DOHH2 (cell line): ENCODE results near the gene ABLIM1.

ENCODE experiments used
- H3F3A ChIP-seq: fragments of 200-600 bp; sonication (generic), shearing (Covaris generic); 2 replicates; pipeline ENCODE4 v1.6.0; 2016; ENCODE audit warnings: antibody characterized with exemption, mild to moderate bottlenecking; ENCODE audit not compliant: control insufficient read depth, insufficient read depth
- H3K27ac ChIP-seq: fragments of 200-600 bp; sonication (generic); 2 replicates; pipeline ENCODE4 v1.5.1; 2014; ENCODE audit warnings: low read depth, mild to moderate bottlenecking, low read length, moderate library complexity
- H3K27me3 ChIP-seq: fragments of 200-600 bp; sonication (generic); 2 replicates; pipeline ENCODE4 v1.6.1; 2014; ENCODE audit warnings: mild to moderate bottlenecking, low read length, mixed read lengths; ENCODE audit not compliant: control insufficient read depth
- H3K36me3 ChIP-seq: fragments of 200-600 bp; sonication (generic); 2 replicates; pipeline ENCODE4 v1.6.1; 2014; ENCODE audit warnings: mild to moderate bottlenecking, low read length, moderate library complexity, mixed read lengths; ENCODE audit not compliant: control insufficient read depth
- H3K4me1 ChIP-seq: fragments of 200-600 bp; sonication (generic); 2 replicates; pipeline ENCODE4 v1.6.1; 2014; ENCODE audit warnings: mild to moderate bottlenecking, low read length, mixed read lengths; ENCODE audit not compliant: control insufficient read depth
- H3K4me2 ChIP-seq: fragments of 200-600 bp; sonication (generic); 2 replicates; pipeline ENCODE4 v1.6.0; 2014; ENCODE audit warnings: mild to moderate bottlenecking, low read length, moderate library complexity
- H3K4me3 ChIP-seq: fragments of 200-600 bp; sonication (generic); 2 replicates; pipeline ENCODE4 v1.5.1; 2014; ENCODE audit warnings: mild to moderate bottlenecking, low read length, mixed read lengths
- H3K79me2 ChIP-seq: fragments of 200-600 bp; sonication (generic); 2 replicates; pipeline ENCODE4 v1.6.1; 2014; ENCODE audit warnings: mild to moderate bottlenecking, low read length, mixed read lengths; ENCODE audit not compliant: control insufficient read depth
- H3K9me2 ChIP-seq: fragments of 200-600 bp; sonication (generic); replicated peaks from 2 replicates; pipeline ENCODE4 v1.6.1; 2014; ENCODE audit warnings: mild to moderate bottlenecking, low read length, mixed read lengths; ENCODE audit not compliant: control insufficient read depth
- H3K9me3 ChIP-seq: fragments of 200-600 bp; sonication (generic); 2 replicates; pipeline ENCODE4 v1.6.1; 2014; ENCODE audit warnings: antibody characterized with exemption, low read length, mixed read lengths; ENCODE audit not compliant: control insufficient read depth, insufficient read depth
- H4K20me1 ChIP-seq: fragments of 200-600 bp; sonication (generic); 2 replicates; pipeline ENCODE4 v1.6.0; 2014; ENCODE audit warnings: low read depth, mild to moderate bottlenecking, antibody characterized with exemption, low read length, moderate library complexity; ENCODE audit not compliant: control insufficient read depth, insufficient read depth
- EZH2phosphoT487 ChIP-seq: fragments of 200-600 bp; sonication (generic); IDR thresholded peaks from 2 replicates; pipeline ENCODE4 v1.6.1; 2017; ENCODE audit warnings: borderline replicate concordance, mild to moderate bottlenecking, antibody characterized with exemption, low read length, moderate library complexity, mixed read lengths
- TF ChIP-seq, protein P1 (sequence below): fragments of 200-600 bp; sonication (generic); IDR thresholded peaks from one replicate; pipeline ENCODE4 v1.5.1; 2014; ENCODE audit warnings: antibody characterized with exemption, mild to moderate bottlenecking, low read depth, low read length; ENCODE audit not compliant: poor library complexity, severe bottlenecking

ABLIM1 gene

DNA sequence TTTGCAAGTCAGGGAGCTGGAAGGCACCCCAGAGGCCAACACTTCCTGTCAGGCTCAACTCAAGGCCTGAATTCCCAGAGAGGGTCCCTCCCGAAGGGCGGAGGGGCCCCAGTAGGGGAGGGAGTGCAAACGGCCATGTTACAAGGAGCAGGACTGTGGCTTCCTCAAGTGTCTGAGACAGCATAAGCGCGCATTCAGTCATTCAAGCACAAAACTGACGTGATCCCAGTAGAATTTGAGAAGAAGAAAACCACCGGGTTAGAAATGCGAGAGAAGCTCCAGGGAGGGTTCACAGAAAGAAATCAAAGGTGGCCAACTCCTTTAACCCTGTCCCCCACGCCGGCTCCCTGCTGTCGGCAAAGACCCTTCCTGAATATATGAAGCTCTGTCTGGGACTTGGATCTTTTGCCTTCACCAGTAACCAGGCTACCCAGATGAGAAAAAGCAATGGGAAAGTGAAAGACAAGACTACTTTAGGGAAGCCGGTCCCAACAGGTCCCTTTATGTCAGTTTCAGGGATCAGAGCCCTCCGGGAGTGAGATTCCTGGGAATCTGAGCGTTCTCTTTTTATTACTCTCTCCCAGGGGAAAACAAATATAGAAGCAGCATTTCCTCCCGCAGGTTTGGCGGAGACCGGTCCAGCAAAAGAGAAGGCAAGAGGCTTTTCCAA is 255.1 kb downstream of the ABLIM1 start:
- no peak overlapping the region for H3K4me3 ChIP-seq
- no peaks in the 10 kb centered on the region for H3F3A ChIP-seq
- H3K9me2 ChIP-seq, result no peaks in the 10 kb centered on the region
- H3K4me1 ChIP-seq, result no peaks in the 10 kb centered on the region
- peaks cover 42% of the 10 kb centered on the region for H3K27me3 ChIP-seq
- no peak overlapping the region for H3K27ac ChIP-seq
- peak; percentile 36; the same call in 1 of the 2 replicates for TF ChIP-seq EZH2phosphoT487
- TF ChIP-seq, protein P1, sequence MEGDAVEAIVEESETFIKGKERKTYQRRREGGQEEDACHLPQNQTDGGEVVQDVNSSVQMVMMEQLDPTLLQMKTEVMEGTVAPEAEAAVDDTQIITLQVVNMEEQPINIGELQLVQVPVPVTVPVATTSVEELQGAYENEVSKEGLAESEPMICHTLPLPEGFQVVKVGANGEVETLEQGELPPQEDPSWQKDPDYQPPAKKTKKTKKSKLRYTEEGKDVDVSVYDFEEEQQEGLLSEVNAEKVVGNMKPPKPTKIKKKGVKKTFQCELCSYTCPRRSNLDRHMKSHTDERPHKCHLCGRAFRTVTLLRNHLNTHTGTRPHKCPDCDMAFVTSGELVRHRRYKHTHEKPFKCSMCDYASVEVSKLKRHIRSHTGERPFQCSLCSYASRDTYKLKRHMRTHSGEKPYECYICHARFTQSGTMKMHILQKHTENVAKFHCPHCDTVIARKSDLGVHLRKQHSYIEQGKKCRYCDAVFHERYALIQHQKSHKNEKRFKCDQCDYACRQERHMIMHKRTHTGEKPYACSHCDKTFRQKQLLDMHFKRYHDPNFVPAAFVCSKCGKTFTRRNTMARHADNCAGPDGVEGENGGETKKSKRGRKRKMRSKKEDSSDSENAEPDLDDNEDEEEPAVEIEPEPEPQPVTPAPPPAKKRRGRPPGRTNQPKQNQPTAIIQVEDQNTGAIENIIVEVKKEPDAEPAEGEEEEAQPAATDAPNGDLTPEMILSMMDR, result no peak
- no peaks in the 10 kb centered on the region for H3K79me2 ChIP-seq
- no peaks in the 10 kb centered on the region for H3K36me3 ChIP-seq
- H3K9me3 ChIP-seq, result no peaks in the 10 kb centered on the region
- H3K4me2 ChIP-seq, result no peak overlapping the region
- H4K20me1 ChIP-seq, result no peaks in the 10 kb centered on the region

DNA sequence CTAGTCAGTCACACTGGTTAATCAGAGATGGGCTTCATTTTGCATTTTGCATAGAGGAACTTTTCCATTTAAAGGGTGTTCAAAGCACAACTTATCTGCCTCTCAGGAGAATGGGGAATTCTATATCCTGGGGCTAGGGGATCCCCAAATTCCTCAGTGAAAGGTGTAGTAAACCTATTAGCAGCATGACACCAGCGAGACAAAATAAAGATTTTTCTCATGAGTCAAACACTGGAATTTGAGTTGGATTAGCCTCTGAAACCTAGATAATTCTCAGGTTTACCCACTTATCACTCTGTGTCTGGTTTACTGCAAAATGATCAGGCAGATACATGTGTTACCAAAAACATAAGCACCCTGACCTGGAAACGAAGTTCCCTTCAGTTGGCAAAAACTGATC is 255.8 kb downstream of the ABLIM1 start:
- no peak for TF ChIP-seq EZH2phosphoT487
- TF ChIP-seq, protein P1, result no peak
- Histone ChIP-seq H3K4me3 (no peak overlapping the region), H3K4me1 (no peaks in the 10 kb centered on the region)

DNA sequence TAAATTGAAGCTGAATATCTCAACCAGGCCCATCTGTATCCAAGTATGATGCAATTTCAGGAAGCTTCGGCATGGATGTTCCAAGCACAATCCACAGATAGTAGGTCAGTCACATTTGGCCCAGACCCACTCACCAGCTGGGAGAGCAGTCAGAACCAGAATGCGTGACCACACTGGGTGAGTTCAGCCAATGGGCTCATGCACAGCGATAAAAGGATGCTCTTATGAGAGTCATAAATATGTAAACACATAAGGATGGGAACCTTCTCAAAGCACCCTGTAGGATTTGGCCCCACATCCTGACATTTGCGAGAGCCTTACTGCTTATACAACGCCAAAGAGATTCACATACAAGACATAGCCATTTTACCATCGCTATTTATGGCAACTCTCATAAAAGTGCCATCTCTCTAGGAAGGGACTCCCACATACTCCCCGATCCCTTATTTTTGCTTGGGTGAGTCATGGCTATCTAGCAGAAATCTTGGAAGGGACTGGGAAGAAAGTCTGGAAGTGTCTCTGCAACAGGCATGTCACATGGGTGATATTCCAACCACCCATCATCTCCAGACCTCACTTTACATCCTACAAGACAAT is 256.8 kb downstream of the ABLIM1 start:
- Histone ChIP-seq H4K20me1 (no peaks in the 10 kb centered on the region), H3K4me2 (no peak overlapping the region), H3K4me1 (no peaks in the 10 kb centered on the region), H3K9me3 (no peaks in the 10 kb centered on the region), H3K4me3 (no peak overlapping the region), H3K27me3 (peaks cover 47% of the 10 kb centered on the region), H3K9me2 (no peaks in the 10 kb centered on the region), H3K36me3 (no peaks in the 10 kb centered on the region), H3F3A (no peaks in the 10 kb centered on the region), H3K79me2 (no peaks in the 10 kb centered on the region), H3K27ac (no peak overlapping the region)
- TF ChIP-seq, protein P1, result no peak
- TF ChIP-seq EZH2phosphoT487, result no peak

More for the DNA sequence above, 255.8 kb downstream of the ABLIM1 start:
- H3F3A ChIP-seq, result no peaks in the 10 kb centered on the region
- H3K36me3 ChIP-seq, result no peaks in the 10 kb centered on the region
- H3K9me3 ChIP-seq, result no peaks in the 10 kb centered on the region
- H3K27me3 ChIP-seq, result peaks cover 46% of the 10 kb centered on the region
- H4K20me1 ChIP-seq, result no peaks in the 10 kb centered on the region
- no peaks in the 10 kb centered on the region for H3K79me2 ChIP-seq
- no peaks in the 10 kb centered on the region for H3K9me2 ChIP-seq
- H3K4me2 ChIP-seq, result no peak overlapping the region
- no peak overlapping the region for H3K27ac ChIP-seq
